HG03432 (cell line): ENCODE results near the gene SHC3.

Experiments
- ATAC-seq: cut with Tn5 transposase; IDR thresholded peaks from one replicate; pipeline ENCODE4 v1.9.1; 2021; ENCODE audit warnings: mild to moderate bottlenecking, moderate library complexity; ENCODE audit not compliant: unreplicated experiment

Gene SHC3

GRCh38 chr9:89114741-89115140 is 63.9 kb downstream of the SHC3 start:
- ATAC-seq, result no peak

GRCh38 chr9:89113851-89114250 is 64.8 kb downstream of the SHC3 start:
- ATAC-seq, result no peak

GRCh38 chr9:89112243-89112642 is 66.4 kb downstream of the SHC3 start:
- no peak for ATAC-seq

GRCh38 chr9:89109666-89110065 is 69.0 kb downstream of the SHC3 start:
- ATAC-seq, result no peak

GRCh38 chr9:89107406-89107805 is 71.2 kb downstream of the SHC3 start:
- no peak for ATAC-seq

GRCh38 chr9:89106224-89106851 is 72.3 kb downstream of the SHC3 start:
- ATAC-seq, result no peak

GRCh38 chr9:89104821-89105220 is 73.8 kb downstream of the SHC3 start:
- no peak for ATAC-seq

- no peak for ATAC-seq
Observed at GRCh38 chr9:89097219-89097618, 81.4 kb downstream of the SHC3 start.

GRCh38 chr9:89096807-89097206 is 81.8 kb downstream of the SHC3 start:
- ATAC-seq, result no peak

- no peak for ATAC-seq
Observed at GRCh38 chr9:89095761-89096528, 82.7 kb downstream of the SHC3 start.

GRCh38 chr9:89093201-89093975 is 85.2 kb downstream of the SHC3 start:
- ATAC-seq, result no peak

GRCh38 chr9:89089176-89089575 is 89.4 kb downstream of the SHC3 start:
- ATAC-seq, result no peak

GRCh38 chr9:89083626-89084025 is 95.0 kb downstream of the SHC3 start:
- ATAC-seq, result no peak

- ATAC-seq, result no peak
Observed at GRCh38 chr9:89080193-89080592, 98.4 kb downstream of the SHC3 start.

- no peak for ATAC-seq
Observed at GRCh38 chr9:89079391-89079790, 99.2 kb downstream of the SHC3 start.

- ATAC-seq, result no peak
Observed at GRCh38 chr9:89078860-89079259, 99.8 kb downstream of the SHC3 start.

GRCh38 chr9:89078421-89078820 is 100.2 kb downstream of the SHC3 start:
- ATAC-seq, result no peak

- peak; percentile 79 for ATAC-seq
Observed at GRCh38 chr9:89077519-89077918, 101.1 kb downstream of the SHC3 start.

GRCh38 chr9:89073397-89073796 is 105.2 kb downstream of the SHC3 start:
- ATAC-seq, result no peak

GRCh38 chr9:89071591-89071990 is 107.0 kb downstream of the SHC3 start:
- ATAC-seq, result no peak

- ATAC-seq, result no peak
Observed at GRCh38 chr9:89066835-89067234, 111.8 kb downstream of the SHC3 start.

GRCh38 chr9:89065921-89066320 is 112.7 kb downstream of the SHC3 start:
- no peak for ATAC-seq
